ENCODE results near the gene PRKRA.
"Not testable (repeated sequence)": the region's sequence is repeated elsewhere in the genome, so short reads cannot be mapped to it uniquely, and the experiment has no call there.

PRKRA gene

DNA sequence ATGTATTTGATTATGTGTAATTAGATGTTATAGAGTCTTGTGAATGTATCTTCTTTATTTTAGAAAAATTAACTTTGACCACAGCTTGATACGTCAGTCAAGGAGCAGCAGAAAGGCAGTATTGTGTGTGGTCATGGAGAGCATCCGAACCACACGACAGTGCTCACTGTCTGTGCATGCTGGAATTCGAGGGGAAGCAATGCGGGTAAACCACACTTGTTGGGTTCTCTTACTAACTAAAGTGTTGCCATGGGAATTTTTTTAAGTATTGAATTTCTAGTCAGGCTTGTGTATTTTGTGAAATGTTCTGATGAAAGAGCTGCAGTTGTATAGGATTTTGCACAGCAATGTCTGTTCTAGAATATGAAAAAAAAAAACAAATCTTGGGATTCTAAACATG, 5.0 kb upstream of the PRKRA start:
- DNase-seq, result no peak

DNA sequence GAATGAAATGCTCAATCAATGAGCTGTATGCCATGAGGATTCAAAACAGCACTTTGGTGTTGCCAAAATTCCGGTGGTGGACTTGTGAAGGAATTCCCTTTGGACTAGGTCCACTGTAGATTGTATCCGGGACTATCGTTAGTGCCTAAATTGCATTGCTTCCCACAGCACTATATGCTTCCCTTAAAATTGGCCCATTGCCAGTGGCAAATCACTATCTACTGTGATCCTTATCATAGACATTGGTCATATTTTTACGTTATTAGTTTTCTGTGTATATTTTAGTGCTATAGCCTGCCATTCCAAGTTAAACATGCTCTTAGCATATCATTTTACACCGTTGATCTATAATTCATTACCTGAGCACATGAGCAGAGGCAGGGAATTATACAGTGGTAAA, 1.9 kb upstream of the PRKRA start:
- DNase-seq, result no peak

DNA sequence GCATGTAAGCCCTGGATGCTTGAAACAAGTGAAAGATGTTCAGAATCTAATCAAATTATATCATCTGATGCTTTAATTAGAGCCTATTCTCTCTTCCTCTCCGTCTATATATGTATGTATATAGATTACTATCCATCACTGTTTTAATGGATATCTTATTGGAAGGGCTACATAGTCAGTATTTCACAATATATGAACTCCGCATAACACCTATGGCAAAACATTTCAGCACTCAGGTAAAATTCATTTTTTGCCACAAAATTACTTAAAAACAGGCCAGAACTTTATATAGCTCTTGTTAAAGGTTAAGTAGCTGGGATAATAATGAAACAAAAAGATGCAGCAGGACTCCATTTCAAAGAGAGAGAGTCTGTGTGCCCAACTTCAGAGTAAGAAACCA, 1.4 kb upstream of the PRKRA start:
- no peak for DNase-seq

- DNase-seq, result no peak
Observed at GRCh38 chr2:178450524-178450773, 526 bp downstream of the PRKRA start.

GRCh38 chr2:178449700-178450523, 1.1 kb downstream of the PRKRA start:
- DNase-seq, result peak; percentile 18

DNA sequence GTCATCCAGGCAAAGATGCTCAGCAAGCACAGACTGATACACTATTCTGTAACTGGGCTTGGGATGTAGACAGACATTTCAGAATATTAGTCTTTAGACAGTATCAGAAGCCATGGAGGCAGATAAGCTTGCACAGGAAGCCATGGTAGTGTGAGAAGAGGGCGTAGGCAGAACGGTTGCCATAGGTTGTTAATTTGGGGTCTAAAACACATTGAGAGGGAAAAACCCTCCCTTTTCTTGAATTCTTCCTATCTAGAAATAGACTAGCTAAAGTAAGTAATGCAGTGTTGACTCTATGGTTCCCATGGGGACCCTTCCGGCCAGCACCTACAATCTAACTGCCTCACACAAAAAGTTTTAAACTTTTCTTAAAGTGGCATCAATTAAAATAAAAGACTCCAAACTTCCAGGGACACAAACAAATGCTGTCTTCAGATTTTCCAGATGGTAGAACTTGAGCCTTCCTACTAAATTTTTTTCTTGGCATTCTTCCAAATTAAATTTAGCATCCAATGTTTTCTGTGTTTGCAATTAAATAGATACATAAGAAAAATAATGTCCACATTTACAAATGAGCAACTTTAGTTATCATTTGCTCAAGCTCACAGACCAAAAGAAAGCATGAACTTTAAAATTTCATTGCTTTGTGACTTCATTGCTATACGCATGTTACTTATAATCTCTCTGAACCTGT, 1.9 kb downstream of the PRKRA start:
- DNase-seq, result no peak

DNA sequence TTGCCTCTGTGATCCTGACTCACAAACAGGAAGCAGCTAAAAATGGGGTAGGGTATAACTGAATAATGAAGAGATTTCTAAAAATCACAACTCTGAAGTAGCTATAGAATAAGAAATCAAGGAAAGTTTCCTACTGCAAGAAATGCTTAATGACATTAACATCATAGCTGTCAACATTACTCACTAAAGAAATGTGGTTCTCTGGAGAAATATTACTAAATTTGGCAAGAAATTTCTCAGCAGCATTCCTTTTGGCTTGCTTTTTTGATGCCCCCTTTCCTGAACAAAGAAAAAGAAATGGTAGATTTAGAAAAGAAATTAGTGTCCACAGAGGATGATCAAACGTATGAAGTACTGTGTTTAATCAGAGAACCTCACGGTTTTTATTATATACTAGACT, 9.5 kb downstream of the PRKRA start:
- DNase-seq, result no peak

- no peak for DNase-seq
Observed at GRCh38 chr2:178436662-178437061, 14.3 kb downstream of the PRKRA start.

DNA sequence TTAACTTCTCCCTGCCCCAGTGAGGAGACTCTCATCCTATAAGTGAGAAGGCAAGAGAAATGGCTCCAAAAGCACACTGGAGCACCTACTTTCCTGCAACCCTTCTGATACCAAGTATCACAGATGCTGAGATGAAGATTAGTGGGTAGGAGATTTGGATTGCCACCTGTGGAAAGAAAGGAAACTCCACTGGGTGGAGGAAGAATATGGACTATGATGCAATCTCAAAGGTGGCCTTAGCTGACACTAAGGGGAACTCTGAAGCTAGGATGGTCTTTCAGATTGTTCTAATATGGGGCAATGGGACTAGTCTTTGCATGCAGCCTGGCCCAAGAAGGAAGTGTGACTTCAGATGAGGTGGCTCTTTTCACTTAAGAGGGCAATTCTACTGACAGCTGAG, 21.6 kb downstream of the PRKRA start:
- DNase-seq, result no peak

- no peak for DNase-seq
Observed at GRCh38 chr2:178428396-178428806, 22.6 kb downstream of the PRKRA start.

GRCh38 chr2:178427458-178427857, 23.5 kb downstream of the PRKRA start:
- no peak for DNase-seq

GRCh38 chr2:178426388-178426787, 24.6 kb downstream of the PRKRA start:
- DNase-seq, result peak; percentile 22

GRCh38 chr2:178425255-178425827, 25.6 kb downstream of the PRKRA start:
- no peak for DNase-seq

- not testable (repeated sequence) for DNase-seq
Observed at GRCh38 chr2:178423746-178424145, 27.2 kb downstream of the PRKRA start.

DNA sequence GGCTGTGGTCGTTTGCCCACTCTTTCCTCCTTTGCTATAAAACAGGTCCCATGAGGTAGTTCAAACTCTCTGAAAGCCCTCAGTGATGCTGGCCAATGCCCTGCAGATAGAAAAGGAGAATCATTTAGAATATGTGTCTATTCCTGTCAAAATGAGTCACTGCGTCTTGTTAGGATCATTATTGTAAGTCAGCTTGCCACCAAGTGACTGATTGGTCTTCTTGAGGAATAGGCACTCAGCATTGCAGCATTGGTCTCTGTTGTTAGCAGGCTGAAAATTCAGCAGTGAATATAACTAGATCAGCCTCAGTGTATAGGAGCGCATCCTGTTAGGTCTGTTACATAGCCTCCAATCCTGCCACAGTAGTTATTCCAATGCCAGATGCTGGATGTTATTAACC, 28.9 kb downstream of the PRKRA start:
- no peak for DNase-seq

DNA sequence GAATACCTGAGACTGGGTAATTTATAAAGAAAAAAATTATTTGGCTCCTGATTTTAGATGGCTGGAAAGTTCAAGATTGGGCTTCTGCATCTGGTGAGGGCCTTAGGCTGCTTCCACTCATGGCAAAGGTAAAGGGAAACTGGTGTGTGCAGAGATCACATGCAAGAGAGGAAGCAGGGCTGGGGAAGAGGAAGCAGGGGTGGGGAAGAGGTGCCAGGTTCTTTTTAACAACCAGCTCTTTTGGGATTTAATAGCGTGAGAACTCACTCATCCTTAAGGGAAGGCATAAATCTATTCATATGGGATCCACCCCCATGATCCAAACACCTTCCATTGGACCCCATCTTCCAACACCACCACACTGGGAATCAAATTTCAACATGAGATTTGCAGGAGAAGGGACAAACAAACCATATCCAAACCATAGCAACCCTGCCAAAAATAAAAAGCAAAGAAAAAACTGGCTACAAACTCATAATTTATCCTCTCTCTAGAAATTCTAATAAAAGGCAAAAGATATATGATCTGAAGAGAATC, 30.4 kb downstream of the PRKRA start:
- no peak for DNase-seq

DNA sequence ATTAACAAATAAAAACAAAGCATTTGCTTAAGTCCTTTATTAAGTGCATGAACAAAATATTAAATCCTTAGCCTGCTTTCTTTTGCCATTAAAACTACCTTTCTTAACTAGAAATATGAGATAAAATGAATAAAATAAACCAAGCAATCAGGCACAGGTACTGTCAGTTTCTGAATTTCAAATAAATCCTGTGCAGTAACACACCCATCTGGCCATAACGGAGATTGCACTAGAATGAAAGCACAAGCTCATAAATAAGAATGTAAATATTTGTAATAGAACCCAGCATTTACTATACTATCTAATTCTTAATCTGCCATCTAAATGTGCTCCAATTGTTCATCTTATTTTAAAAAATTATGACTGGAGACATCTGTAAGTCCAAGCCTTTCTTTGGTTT, 31.9 kb downstream of the PRKRA start:
- no peak for DNase-seq

GRCh38 chr2:178418426-178418825, 32.5 kb downstream of the PRKRA start:
- DNase-seq, result no peak

DNA sequence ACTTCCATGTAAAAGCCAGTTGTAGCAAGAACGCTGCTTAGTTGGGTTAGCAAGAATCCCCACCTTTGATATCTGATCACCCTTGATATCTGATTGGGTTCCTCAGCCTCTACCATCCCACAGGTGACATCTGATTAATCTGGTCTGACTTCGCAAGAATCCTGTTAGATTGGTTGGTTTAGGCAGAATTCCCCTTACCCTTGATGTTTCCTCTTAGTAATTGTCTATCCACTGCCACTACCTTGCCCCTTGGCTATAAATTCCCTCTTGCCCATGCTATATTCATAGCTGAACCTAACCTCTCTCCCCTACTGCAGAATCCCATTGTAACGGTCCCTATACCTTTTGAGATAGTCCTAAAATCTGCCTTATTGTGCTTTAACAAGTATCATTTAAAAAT, 33.1 kb downstream of the PRKRA start:
- no peak for DNase-seq

GRCh38 chr2:178415979-178416378, 35.0 kb downstream of the PRKRA start:
- DNase-seq, result no peak

- peak; percentile 98 for DNase-seq
Observed at GRCh38 chr2:178414266-178415247, 36.4 kb downstream of the PRKRA start.

GRCh38 chr2:178413472-178414265, 37.3 kb downstream of the PRKRA start:
- peak; percentile 78 for DNase-seq

All from EL (cell line).